ENCODE results near the gene HNRNPL.

DNA sequence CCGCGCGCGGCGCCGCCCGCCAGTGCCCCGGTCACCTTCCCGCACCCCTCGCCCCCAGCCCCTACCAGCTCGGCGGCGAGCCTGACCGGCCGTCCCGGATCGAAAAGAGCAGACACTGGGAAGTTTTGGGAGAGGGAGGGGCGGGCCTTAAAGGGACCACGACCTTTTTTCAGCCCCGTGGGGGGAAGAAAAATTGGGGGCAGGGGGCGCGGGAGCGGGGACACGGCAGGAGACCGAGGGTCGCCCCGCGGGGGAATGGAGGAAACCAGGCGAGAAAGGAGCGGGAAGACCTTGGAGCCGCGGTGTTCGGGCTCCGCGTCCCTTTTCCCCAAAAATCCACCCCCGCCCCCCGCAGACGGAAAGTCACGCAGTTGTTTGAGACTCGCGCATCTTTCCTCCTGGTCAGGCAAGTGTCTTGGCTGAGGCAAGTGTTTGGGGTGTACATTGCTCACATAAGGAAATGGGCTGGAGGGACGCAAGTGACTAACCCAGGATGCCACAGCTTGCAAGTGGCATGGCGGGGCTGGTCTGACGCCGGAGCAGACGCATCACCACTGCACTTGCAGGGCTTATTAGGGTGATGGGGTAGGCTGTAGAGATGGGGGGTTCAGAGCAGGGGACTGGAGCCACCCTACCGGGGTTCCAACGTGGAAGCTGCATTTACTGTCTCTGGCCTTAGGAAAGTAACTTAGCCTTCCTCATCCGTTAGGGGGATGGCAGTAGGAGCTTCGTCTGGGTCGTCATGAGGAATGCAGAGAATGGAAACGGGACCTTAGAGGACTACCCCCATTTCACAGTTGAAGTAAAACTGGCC lies 2.7 kb upstream of the HNRNPL start:
- TF ChIP-seq, protein P1, sequence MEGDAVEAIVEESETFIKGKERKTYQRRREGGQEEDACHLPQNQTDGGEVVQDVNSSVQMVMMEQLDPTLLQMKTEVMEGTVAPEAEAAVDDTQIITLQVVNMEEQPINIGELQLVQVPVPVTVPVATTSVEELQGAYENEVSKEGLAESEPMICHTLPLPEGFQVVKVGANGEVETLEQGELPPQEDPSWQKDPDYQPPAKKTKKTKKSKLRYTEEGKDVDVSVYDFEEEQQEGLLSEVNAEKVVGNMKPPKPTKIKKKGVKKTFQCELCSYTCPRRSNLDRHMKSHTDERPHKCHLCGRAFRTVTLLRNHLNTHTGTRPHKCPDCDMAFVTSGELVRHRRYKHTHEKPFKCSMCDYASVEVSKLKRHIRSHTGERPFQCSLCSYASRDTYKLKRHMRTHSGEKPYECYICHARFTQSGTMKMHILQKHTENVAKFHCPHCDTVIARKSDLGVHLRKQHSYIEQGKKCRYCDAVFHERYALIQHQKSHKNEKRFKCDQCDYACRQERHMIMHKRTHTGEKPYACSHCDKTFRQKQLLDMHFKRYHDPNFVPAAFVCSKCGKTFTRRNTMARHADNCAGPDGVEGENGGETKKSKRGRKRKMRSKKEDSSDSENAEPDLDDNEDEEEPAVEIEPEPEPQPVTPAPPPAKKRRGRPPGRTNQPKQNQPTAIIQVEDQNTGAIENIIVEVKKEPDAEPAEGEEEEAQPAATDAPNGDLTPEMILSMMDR (IDR thresholded peaks at IDR 0.05): no peak
- no peak for TF ChIP-seq EZH2 (IDR thresholded peaks at IDR 0.05; ENCODE audit: borderline replicate concordance, insufficient read depth, low read depth, low read length, poor library complexity, severe bottlenecking)
